HepG2 (cell line): Measurements from ENCODE around the gene RAB20.

Experiments
- CTCF ChIP-seq: sonication (generic); formaldehyde crosslinking; IDR thresholded peaks from 2 replicates; pipeline ENCODE4 v1.5.0; 2020; ENCODE audit warnings: mild to moderate bottlenecking, missing genetic modification reagents, moderate library complexity
- FOXM1 ChIP-seq: sonication (generic); formaldehyde crosslinking; IDR thresholded peaks from 2 replicates; pipeline ENCODE4 v1.5.0; 2020; ENCODE audit warnings: missing genetic modification reagents
- MTA3 ChIP-seq: sonication (generic); formaldehyde crosslinking; IDR thresholded peaks from 2 replicates; pipeline ENCODE4 v1.4.0; 2020; ENCODE audit warnings: missing genetic modification reagents
- POLR2A ChIP-seq, 2 experiments: IDR thresholded peaks; 2 replicates each; pipeline ENCODE4 v1.6.1; 2011; ENCODE audit warnings: low read depth in 2 of 2, low read length in 2 of 2, mild to moderate bottlenecking in 1 of 2, moderate library complexity in 1 of 2; ENCODE audit not compliant: insufficient read depth in 1 of 2
- SKIL ChIP-seq: sonication (generic); formaldehyde crosslinking; IDR thresholded peaks from 2 replicates; pipeline ENCODE4 v1.8.0; 2022; ENCODE audit warnings: missing genetic modification reagents, mild to moderate bottlenecking, moderate library complexity, borderline replicate concordance
- WIZ ChIP-seq: sonication (generic); formaldehyde crosslinking; IDR thresholded peaks from 2 replicates; pipeline ENCODE4 v1.5.1; 2020; ENCODE audit warnings: mild to moderate bottlenecking, missing genetic modification reagents

DNA sequence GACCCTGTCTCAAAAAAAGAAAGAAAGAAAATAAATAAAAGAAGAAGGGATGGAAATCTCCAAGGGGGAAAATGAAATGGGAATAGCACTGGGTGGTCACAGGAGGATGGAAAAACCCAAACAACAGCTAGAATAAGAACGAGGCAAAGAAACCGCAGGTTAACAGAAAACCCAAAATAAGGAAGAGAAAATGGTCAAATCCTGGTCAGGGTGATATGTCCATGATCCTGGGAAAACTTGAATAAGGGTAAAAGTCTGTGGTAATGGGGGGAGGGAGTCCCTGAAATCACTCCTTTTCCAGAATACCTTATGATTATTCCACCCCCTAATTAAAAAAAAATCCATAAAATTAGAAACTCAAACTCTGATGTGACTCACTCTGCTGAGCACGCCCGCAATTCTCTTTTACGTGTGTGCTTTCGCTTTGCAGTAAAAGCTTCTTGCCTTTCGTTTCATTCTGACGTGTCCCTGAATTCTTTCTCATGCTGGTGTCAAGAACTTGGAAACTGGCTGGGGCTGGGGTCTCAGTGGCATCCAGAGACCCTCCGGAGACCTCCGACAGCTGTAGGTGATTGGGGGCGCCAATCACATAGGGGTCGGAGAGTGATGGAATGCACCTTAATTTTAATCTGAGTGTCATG is 49.6 kb upstream of the RAB20 start:
- TF ChIP-seq SKIL (CRISPR knock-in tag) (no peak), CTCF (CRISPR knock-in tag) (no peak), WIZ (CRISPR knock-in tag) (no peak), MTA3 (no peak), POLR2A (IDR thresholded peaks at IDR 0.05; ENCODE audit: insufficient read depth in 1 of 2, low read depth in 2 of 2, low read length in 2 of 2) (no peak), FOXM1 (no peak)
